ENCODE data around the gene SLC22A1. TPM values are rescaled to one million over a fixed set of nuclear protein-coding genes. Genes with fewer than 3 reads are reported as not detected.

SLC22A1 gene
- total RNA-seq, 1 experiment from 2014 or later: 0.98 TPM

- ATAC-seq: no peak
- POLR2A ChIA-PET: no interaction called here
- BruUV-seq (replicated peaks): no TSS peak
- H3K4me1 ChIP-seq (ENCODE audit: control insufficient read depth, insufficient read depth, low read length): no peaks in the 10 kb centered on the region
- no peaks in the 10 kb centered on the region; the same call in 1 of the 2 replicates for H3K27me3 ChIP-seq (ENCODE audit: control insufficient read depth, insufficient read depth, low read length)
- H3K9me3 ChIP-seq (ENCODE audit: control insufficient read depth, insufficient read depth, low read depth, low read length): no peaks in the 10 kb centered on the region
- in situ Hi-C loops (cut with HindIII; ENCODE audit: low pct_unique_long_range_greater_than_20kb, low sequenced_read_pairs): no loop called here
- no peaks in the 10 kb centered on the region; the same call in 1 of the 2 replicates for H3K36me3 ChIP-seq (ENCODE audit: control insufficient read depth, insufficient read depth, low read length)
- TF ChIP-seq CTCF (IDR thresholded peaks at IDR 0.05) (no peak), SIN3A (IDR thresholded peaks at IDR 0.05; ENCODE audit: borderline replicate concordance, insufficient read depth, low read depth, low read length) (no peak), REST (IDR thresholded peaks at IDR 0.05; ENCODE audit: insufficient read depth in 1 of 2, low read depth in 2 of 2, low read length in 1 of 2) (no peak), TCF7L2 (IDR thresholded peaks at IDR 0.05; ENCODE audit: low read depth, low read length) (no peak), POLR2AphosphoS5 (IDR thresholded peaks at IDR 0.05; ENCODE audit: low read depth, low read length) (no peak)
- CTCF ChIA-PET: no interaction called here
- no peak overlapping the region for H3K4me3 ChIP-seq (ENCODE audit: low read depth in 2 of 2, low read length in 2 of 2)
- no peak for DNase-seq (ENCODE audit: low read depth, low spot score)
- intact Hi-C loops (cut with micrococcal nuclease; ENCODE audit: unreplicated experiment): no loop called here
- no peak overlapping the region for H3K27ac ChIP-seq (ENCODE audit: low read length)
Observed at GRCh38 chr6:160198606-160199211, 77.1 kb downstream of the SLC22A1 start.

- DNase-seq (ENCODE audit: low read depth, low spot score) (no peak), ATAC-seq (no peak)
- no TSS peak for BruUV-seq (replicated peaks)
- Histone ChIP-seq H3K4me3 (ENCODE audit: low read depth in 2 of 2, low read length in 2 of 2) (no peak overlapping the region), H3K27me3 (ENCODE audit: control insufficient read depth, insufficient read depth, low read length) (no peaks in the 10 kb centered on the region; the same call in 1 of the 2 replicates), H3K36me3 (ENCODE audit: control insufficient read depth, insufficient read depth, low read length) (no peaks in the 10 kb centered on the region; the same call in 1 of the 2 replicates), H3K4me1 (ENCODE audit: control insufficient read depth, insufficient read depth, low read length) (no peaks in the 10 kb centered on the region), H3K9me3 (ENCODE audit: control insufficient read depth, insufficient read depth, low read depth, low read length) (no peaks in the 10 kb centered on the region), H3K27ac (ENCODE audit: low read length) (no peak overlapping the region)
- ChIA-PET CTCF (no interaction called here), POLR2A (no interaction called here)
- intact Hi-C loops (cut with micrococcal nuclease; ENCODE audit: unreplicated experiment): no loop called here
- TF ChIP-seq POLR2AphosphoS5 (IDR thresholded peaks at IDR 0.05; ENCODE audit: low read depth, low read length): no peak
- no peak for TF ChIP-seq REST (IDR thresholded peaks at IDR 0.05; ENCODE audit: insufficient read depth in 1 of 2, low read depth in 2 of 2, low read length in 1 of 2)
- no peak for TF ChIP-seq SIN3A (IDR thresholded peaks at IDR 0.05; ENCODE audit: borderline replicate concordance, insufficient read depth, low read depth, low read length)
- TF ChIP-seq CTCF (IDR thresholded peaks at IDR 0.05): no peak
- no peak for TF ChIP-seq TCF7L2 (IDR thresholded peaks at IDR 0.05; ENCODE audit: low read depth, low read length)
- in situ Hi-C loops (cut with HindIII; ENCODE audit: low pct_unique_long_range_greater_than_20kb, low sequenced_read_pairs): no loop called here
Observed at GRCh38 chr6:160201061-160201460, 79.4 kb downstream of the SLC22A1 start.

All from Panc1 (cell line).